Measurements from ENCODE around the gene LRRC61. TPM values are rescaled to one million over a fixed set of nuclear protein-coding genes. Genes with fewer than 3 reads are reported as not detected.

The LRRC61 gene
- total RNA-seq, 4 donors from 2014 or later = 16.6 to 26.0 (median 18.6) TPM

DNA sequence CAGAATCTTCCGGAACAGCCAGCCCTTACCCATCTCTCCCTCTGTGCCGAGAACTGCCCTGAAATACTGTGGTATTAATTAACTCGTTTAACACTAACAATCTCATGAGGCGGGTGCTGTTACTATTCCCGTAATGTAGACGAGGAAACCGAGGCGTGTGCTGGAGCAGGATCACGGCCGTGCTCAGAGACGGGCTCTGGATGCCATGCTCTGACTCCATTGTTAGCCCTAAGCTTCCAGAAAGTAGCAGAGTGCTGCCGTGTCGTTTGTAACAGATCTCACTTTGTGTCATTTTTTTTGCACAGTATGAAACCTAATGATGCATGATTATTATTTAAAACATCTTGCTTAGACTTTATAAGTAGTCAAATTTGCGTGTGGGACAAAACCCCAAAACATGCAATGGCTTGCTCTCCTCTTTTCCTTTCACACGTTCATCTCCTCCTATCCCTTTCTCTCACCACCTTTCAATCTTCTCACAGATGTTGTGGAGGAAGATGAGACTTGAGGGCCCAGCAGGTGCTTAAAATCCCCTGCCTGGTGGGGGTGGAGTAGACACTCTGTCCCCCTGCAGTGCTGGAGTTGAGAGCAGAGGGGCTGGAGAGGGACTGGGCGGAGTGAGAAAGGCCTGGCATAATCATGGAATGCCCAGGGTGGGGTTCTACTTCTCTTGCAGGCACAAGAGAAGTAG, 672 bp downstream of the LRRC61 start:
- DNase-seq (ENCODE audit: low spot score in 2 of 2) = peak in 1 of 2 donors; percentile 79
- intact Hi-C loops (cut with DNase I; ENCODE audit: low total_unique reads) = no loop called here
- TF ChIP-seq, protein P1, sequence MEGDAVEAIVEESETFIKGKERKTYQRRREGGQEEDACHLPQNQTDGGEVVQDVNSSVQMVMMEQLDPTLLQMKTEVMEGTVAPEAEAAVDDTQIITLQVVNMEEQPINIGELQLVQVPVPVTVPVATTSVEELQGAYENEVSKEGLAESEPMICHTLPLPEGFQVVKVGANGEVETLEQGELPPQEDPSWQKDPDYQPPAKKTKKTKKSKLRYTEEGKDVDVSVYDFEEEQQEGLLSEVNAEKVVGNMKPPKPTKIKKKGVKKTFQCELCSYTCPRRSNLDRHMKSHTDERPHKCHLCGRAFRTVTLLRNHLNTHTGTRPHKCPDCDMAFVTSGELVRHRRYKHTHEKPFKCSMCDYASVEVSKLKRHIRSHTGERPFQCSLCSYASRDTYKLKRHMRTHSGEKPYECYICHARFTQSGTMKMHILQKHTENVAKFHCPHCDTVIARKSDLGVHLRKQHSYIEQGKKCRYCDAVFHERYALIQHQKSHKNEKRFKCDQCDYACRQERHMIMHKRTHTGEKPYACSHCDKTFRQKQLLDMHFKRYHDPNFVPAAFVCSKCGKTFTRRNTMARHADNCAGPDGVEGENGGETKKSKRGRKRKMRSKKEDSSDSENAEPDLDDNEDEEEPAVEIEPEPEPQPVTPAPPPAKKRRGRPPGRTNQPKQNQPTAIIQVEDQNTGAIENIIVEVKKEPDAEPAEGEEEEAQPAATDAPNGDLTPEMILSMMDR (IDR thresholded peaks at IDR 0.05) = no peak
- no peak for TF ChIP-seq POLR2A (IDR thresholded peaks at IDR 0.05)
- H3K4me3 ChIP-seq (ENCODE audit: low read depth, poor library complexity, severe bottlenecking) = peak overlapping the region; percentile 56
- WGBS, 2 donors = 11 to 19% methylated on average over 16 of the region's 16 CpGs

DNA sequence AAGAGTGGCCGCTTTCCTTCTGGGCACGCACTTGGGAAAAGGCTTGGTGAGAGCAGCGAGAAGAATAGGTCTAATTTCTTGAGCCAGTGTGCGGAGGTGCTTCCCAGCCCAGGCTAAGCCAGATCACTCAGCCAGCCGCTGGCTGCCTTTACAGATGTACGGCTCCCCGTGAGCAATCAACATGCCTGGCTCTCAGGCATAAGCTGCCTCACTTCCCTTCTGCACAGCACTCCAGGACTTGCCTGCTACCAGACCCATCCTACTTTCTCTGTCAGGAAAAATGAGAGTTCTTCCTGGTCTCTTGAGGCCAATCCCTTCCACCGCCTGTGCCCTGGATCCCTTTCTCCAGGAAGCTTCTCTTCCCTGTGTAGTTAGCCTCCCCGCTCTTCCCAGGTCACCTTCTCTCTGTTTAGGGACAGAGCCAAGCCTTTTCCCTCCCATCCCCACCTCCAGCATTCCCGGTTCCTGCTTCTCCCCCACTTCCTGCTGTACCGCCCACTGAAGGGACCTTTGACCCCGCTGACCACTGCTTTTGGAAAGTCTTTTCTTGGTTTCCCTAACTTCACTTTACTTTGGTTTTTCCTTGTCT, 1.3 kb downstream of the LRRC61 start:
- TF ChIP-seq POLR2A (IDR thresholded peaks at IDR 0.05) = no peak
- TF ChIP-seq, protein P1 (IDR thresholded peaks at IDR 0.05) = no peak
- intact Hi-C loops (cut with DNase I; ENCODE audit: low total_unique reads) = no loop called here
- peak in 1 of 2 donors; percentile 83 for DNase-seq (ENCODE audit: low spot score in 2 of 2)
- H3K4me3 ChIP-seq (ENCODE audit: low read depth, poor library complexity, severe bottlenecking) = no peak overlapping the region
- 60 to 65% methylated on average over 12 of the region's 12 CpGs for WGBS, 2 donors

DNA sequence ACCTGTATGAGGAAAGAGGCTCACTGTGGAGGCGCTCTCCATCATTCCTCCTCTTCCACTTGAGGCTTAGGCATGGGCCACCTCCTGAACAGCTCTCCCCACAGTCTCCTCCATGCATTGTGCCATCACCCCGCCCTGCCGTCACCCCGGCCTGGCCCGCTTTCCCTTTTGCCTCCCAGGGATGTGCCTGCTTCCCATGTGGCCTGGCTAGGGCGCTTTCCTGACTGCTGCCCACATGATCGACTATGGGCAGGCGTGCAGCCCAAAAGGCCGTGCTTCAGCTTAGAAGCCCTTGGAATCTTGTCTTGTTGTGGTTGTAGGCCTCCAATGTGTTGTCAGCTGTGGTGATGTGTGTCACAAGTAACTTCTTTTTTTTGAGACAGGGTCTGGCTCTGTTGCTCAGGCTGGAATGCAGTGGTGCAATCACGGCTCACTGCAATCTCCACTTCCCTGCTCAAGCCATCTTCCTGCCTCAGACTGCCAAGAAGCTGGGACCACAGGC, 2.0 kb downstream of the LRRC61 start:
- H3K4me3 ChIP-seq (ENCODE audit: low read depth, poor library complexity, severe bottlenecking) = no peak overlapping the region
- no peak for TF ChIP-seq POLR2A (IDR thresholded peaks at IDR 0.05)
- TF ChIP-seq, protein P1 (IDR thresholded peaks at IDR 0.05) = no peak
- DNase-seq (ENCODE audit: low spot score in 2 of 2) = peak in 1 of 2 donors; percentile 87
- intact Hi-C loops (cut with DNase I; ENCODE audit: low total_unique reads) = no loop called here
- 78 to 87% methylated on average over 10 of the region's 10 CpGs for WGBS, 2 donors

DNA sequence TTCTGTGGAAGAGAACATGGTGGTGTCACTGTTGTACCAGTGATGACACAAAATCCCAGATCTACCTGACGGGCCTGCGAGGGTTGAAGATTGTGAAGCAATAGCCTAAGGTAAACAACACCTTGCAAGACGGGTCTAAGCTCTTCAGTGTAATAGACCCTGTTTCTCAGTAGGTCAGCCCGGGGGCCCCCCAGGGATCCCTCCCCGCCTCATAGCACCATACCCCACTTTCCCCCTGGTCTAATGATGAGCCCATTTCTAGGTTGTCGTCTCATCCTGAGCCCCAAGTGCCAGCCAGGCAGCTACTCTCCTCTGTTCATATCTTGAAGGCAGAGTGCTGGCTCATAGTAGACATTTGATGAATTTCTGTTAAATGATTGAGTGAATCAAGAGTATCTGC, 2.7 kb downstream of the LRRC61 start:
- WGBS, 2 donors = 91 to 94% methylated on average over 6 of the region's 6 CpGs
- peak in 1 of 2 donors; percentile 57 for DNase-seq (ENCODE audit: low spot score in 2 of 2)
- intact Hi-C loops (cut with DNase I; ENCODE audit: low total_unique reads) = no loop called here
- no peak overlapping the region for H3K4me3 ChIP-seq (ENCODE audit: low read depth, poor library complexity, severe bottlenecking)
- TF ChIP-seq, protein P1 (IDR thresholded peaks at IDR 0.05) = no peak
- TF ChIP-seq POLR2A (IDR thresholded peaks at IDR 0.05) = no peak

DNA sequence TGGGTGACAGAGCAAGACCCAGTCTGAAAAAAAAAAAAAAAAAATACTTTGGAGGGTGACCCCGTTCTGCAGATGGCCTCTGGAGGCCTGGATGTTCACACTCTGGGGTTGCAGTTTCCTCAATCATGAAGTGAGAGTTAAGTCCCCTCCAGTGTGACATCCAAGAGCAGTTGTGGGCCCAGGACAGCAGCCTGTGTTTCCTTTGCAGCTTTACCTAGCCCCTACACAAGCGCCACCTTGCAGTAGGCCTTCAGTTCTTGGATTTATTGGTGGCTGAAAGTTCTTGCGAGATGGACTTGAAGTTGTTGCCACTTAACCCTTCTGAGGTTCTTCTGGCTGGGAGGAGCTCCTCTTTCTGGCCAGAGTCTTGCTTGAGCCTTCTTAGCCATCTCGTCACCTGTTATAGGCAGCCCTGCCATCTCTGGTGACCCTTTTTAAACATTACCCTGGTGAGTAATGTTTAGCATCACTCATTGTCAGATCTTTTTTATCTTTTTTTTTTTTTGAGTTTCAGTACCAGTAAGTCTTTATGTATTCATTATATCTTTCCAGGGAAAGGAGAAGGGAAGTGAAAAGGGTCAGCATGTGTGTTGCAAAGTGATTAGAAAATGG, 3.6 kb downstream of the LRRC61 start:
- intact Hi-C loops (cut with DNase I; ENCODE audit: low total_unique reads) = no loop called here
- WGBS, 2 donors = 94 to 99% methylated on average over 4 of the region's 4 CpGs
- peak in 1 of 2 donors; percentile 32 for DNase-seq (ENCODE audit: low spot score in 2 of 2)
- H3K4me3 ChIP-seq (ENCODE audit: low read depth, poor library complexity, severe bottlenecking) = no peak overlapping the region
- TF ChIP-seq, protein P1 (IDR thresholded peaks at IDR 0.05) = no peak
- no peak for TF ChIP-seq POLR2A (IDR thresholded peaks at IDR 0.05)
